A673 (cell line): ENCODE data around the gene CNOT2. TPM values are rescaled to one million over a fixed set of nuclear protein-coding genes. Genes with fewer than 3 reads are reported as not detected.

ENCODE experiments used
- BruUV-seq: library from RNA; stranded (reverse); fragments of 400-500 nt; replicated peaks from 2 replicates; lab custom pipeline; 2021; lab: Mats Ljungman, UMichigan
- CTCF ChIA-PET: fragments of 300-600 bp; sonication (Branson Sonifier 250); formaldehyde crosslinking; loops from one replicate; lab custom pipeline; 2022; ENCODE audit warnings: antibody characterized with exemption; lab: Charles Lee
- POLR2A ChIA-PET: fragments of 300-600 bp; sonication (Branson Sonifier 250); formaldehyde crosslinking; loops from one replicate; lab custom pipeline; 2022; ENCODE audit warnings: antibody characterized with exemption; ENCODE audit not compliant: low non-redundant PET; lab: Charles Lee
- DNase-seq: peaks from one replicate; pipeline ENCODE4 v3.0.0-alpha.2; 2015; ENCODE audit warnings: low spot score
- H3K27ac ChIP-seq: fragments of 200-600 bp; sonication (generic); 2 replicates; pipeline ENCODE4 v1.5.1; 2016; ENCODE audit warnings: mixed run types, low read depth, mild to moderate bottlenecking, mixed read lengths, antibody characterized with exemption, low read length; ENCODE audit not compliant: poor library complexity, severe bottlenecking
- H3K27me3 ChIP-seq: fragments of 200-600 bp; sonication (generic); replicated peaks from 2 replicates; pipeline ENCODE4 v1.6.1; 2017; ENCODE audit warnings: mixed run types, low read depth, mild to moderate bottlenecking, mixed read lengths, antibody characterized with exemption, low read length; ENCODE audit not compliant: insufficient read depth, poor library complexity
- H3K36me3 ChIP-seq: fragments of 200-600 bp; sonication (generic); 2 replicates; pipeline ENCODE4 v1.6.1; 2016; ENCODE audit warnings: mixed run types, mild to moderate bottlenecking, mixed read lengths, antibody characterized with exemption, low read length; ENCODE audit not compliant: insufficient read depth, poor library complexity, severe bottlenecking
- H3K4me1 ChIP-seq: fragments of 200-600 bp; sonication (generic); 2 replicates; pipeline ENCODE4 v1.6.1; 2017; ENCODE audit warnings: mixed run types, mild to moderate bottlenecking, mixed read lengths, antibody characterized with exemption, low read length; ENCODE audit not compliant: insufficient read depth, poor library complexity, severe bottlenecking
- H3K4me3 ChIP-seq: fragments of 200-600 bp; sonication (generic); 2 replicates; pipeline ENCODE4 v1.5.1; 2016; ENCODE audit warnings: low read depth, mixed run types, mild to moderate bottlenecking, mixed read lengths, low read length; ENCODE audit not compliant: poor library complexity, severe bottlenecking
- H3K9me3 ChIP-seq: fragments of 200-600 bp; sonication (generic); 2 replicates; pipeline ENCODE4 v1.6.1; 2016; ENCODE audit warnings: mixed run types, low read depth, mild to moderate bottlenecking, mixed read lengths, antibody characterized with exemption, low read length; ENCODE audit not compliant: poor library complexity, severe bottlenecking
- EZH2 ChIP-seq: fragments of 200-600 bp; sonication (generic); IDR thresholded peaks from 2 replicates; pipeline ENCODE4 v1.6.1; 2017; ENCODE audit warnings: borderline replicate concordance, low read depth, mild to moderate bottlenecking, mixed read lengths, antibody characterized with exemption, low read length; ENCODE audit not compliant: poor library complexity, severe bottlenecking
- intact Hi-C: fragments of 100-400 bp; cut with micrococcal nuclease; formaldehyde crosslinking; loops from one replicate; pipeline ENCODE4 v1.10.0; 2022; ENCODE audit not compliant: unreplicated experiment
- total RNA-seq: library from RNA; stranded (reverse); gene quantifications from 2 replicates; pipeline ENCODE4 v1.2.3, GENCODE V29; 2021
- TF ChIP-seq, protein P1 (sequence below): fragments of 300-800, 200-600 bp; sonication (generic); conservative IDR thresholded peaks from 2 replicates; pipeline ENCODE4 v1.5.1; 2017; ENCODE audit warnings: low read depth, mild to moderate bottlenecking, antibody characterized with exemption, low read length, moderate library complexity, mixed read lengths

CNOT2 gene
- total RNA-seq, 1 experiment from 2014 or later, result 89.0 TPM

DNA sequence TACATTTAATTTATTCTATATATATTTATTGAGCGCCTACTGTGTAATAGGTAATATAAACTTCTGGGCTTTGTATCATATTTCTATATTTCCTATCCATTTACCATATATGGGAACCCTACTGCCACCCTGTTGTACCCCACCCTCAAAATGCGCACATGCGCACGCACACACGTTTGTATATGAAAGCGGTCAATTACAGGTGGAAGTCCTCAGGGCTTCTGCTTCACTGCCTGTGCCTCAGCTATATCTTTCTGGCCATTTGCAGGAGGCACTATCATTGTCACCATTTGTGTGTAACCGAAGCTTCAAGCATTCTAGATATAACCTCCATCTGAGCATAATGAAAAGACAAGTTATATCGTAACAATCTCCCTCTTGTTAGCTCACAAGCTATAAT is 91.5 kb downstream of the CNOT2 start:
- Histone ChIP-seq H3K9me3 (no peaks in the 10 kb centered on the region), H3K27me3 (no peaks in the 10 kb centered on the region), H3K36me3 (peaks cover 34% of the 10 kb centered on the region), H3K4me3 (no peak overlapping the region), H3K27ac (no peak overlapping the region), H3K4me1 (peaks cover 5% of the 10 kb centered on the region)
- no TSS peak for BruUV-seq
- POLR2A ChIA-PET, result no interaction called here
- intact Hi-C loops, result no loop called here
- TF ChIP-seq EZH2, result no peak
- TF ChIP-seq, protein P1, sequence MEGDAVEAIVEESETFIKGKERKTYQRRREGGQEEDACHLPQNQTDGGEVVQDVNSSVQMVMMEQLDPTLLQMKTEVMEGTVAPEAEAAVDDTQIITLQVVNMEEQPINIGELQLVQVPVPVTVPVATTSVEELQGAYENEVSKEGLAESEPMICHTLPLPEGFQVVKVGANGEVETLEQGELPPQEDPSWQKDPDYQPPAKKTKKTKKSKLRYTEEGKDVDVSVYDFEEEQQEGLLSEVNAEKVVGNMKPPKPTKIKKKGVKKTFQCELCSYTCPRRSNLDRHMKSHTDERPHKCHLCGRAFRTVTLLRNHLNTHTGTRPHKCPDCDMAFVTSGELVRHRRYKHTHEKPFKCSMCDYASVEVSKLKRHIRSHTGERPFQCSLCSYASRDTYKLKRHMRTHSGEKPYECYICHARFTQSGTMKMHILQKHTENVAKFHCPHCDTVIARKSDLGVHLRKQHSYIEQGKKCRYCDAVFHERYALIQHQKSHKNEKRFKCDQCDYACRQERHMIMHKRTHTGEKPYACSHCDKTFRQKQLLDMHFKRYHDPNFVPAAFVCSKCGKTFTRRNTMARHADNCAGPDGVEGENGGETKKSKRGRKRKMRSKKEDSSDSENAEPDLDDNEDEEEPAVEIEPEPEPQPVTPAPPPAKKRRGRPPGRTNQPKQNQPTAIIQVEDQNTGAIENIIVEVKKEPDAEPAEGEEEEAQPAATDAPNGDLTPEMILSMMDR, result no peak
- CTCF ChIA-PET, result no interaction called here
- DNase-seq, result no peak

DNA sequence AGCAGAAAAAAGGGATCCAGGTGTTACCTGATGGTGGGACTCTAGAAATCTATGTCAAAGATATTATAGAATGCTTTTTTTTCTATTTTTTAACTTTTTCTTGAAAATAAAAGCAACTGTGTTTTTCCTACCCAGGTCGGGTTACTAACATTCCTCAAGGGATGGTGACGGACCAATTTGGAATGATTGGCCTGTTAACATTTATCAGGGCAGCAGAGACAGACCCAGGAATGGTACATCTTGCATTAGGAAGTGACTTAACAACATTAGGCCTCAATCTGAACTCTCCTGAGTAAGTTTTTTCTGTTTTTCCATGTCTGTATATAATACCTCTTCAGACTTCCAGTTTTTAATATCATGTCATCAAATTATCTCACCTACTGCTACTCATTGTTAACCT is 95.3 kb downstream of the CNOT2 start:
- Histone ChIP-seq H3K4me3 (no peak overlapping the region), H3K9me3 (no peaks in the 10 kb centered on the region), H3K36me3 (peaks cover 62% of the 10 kb centered on the region), H3K4me1 (peaks cover under 1% of the 10 kb centered on the region), H3K27ac (no peak overlapping the region), H3K27me3 (no peaks in the 10 kb centered on the region)
- CTCF ChIA-PET, result no interaction called here
- no peak for DNase-seq
- POLR2A ChIA-PET, result no interaction called here
- intact Hi-C loops, result no loop called here
- no TSS peak for BruUV-seq
- TF ChIP-seq, protein P1, result no peak
- no peak for TF ChIP-seq EZH2

DNA sequence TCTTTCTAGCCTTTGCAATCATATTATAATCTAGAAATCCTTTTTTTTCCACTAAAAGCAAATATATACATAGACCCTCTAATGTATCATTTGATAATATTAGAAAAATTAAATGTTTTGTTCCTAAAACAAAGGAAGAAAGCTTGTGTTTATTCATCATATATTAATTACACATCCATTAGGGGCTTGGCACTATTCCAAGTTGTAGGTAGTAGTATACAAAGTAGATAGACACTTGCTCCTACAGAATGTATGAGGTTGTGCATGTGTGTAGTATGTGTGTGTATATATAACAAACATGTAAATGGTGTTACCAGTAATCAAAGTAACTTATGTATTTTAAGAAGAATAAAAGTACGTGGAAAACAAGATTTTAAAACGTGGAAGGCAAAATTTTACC is 107.8 kb downstream of the CNOT2 start:
- Histone ChIP-seq H3K27ac (no peak overlapping the region), H3K4me3 (no peak overlapping the region), H3K27me3 (no peaks in the 10 kb centered on the region), H3K4me1 (no peaks in the 10 kb centered on the region), H3K36me3 (peaks cover 26% of the 10 kb centered on the region), H3K9me3 (no peaks in the 10 kb centered on the region)
- TF ChIP-seq, protein P1, result no peak
- no peak for TF ChIP-seq EZH2
- no TSS peak for BruUV-seq
- CTCF ChIA-PET, result no interaction called here
- DNase-seq, result no peak
- intact Hi-C loops, result no loop called here
- POLR2A ChIA-PET, result no interaction called here
